PFSK-1 (cell line): Measurements from ENCODE around the gene CCDC43.

ENCODE experiments used
- REST ChIP-seq, 2 experiments: IDR thresholded peaks; 2 replicates each; pipeline versions ENCODE4 v1.6.1 to v1.8.0; 2011 to 2012; ENCODE audit warnings: low read depth in 2 of 2, low read length in 2 of 2, control low read depth in 1 of 2, inconsistent platforms in 1 of 2, mild to moderate bottlenecking in 1 of 2, moderate library complexity in 1 of 2; ENCODE audit not compliant: insufficient read depth in 1 of 2
- TAF1 ChIP-seq: IDR thresholded peaks from 2 replicates; pipeline ENCODE4 v1.6.1; 2012; ENCODE audit warnings: low read length, control low read depth, borderline replicate concordance; ENCODE audit not compliant: insufficient read depth

GRCh38 chr17:44672479-44673093 lies 17.0 kb downstream of the CCDC43 start:
- TF ChIP-seq TAF1 (no peak), REST (IDR thresholded peaks at IDR 0.05; ENCODE audit: insufficient read depth in 1 of 2, low read depth in 2 of 2, low read length in 2 of 2) (no peak)
